ENCODE results near the gene C21orf58. TPM values are rescaled to one million over a fixed set of nuclear protein-coding genes. Genes with fewer than 3 reads are reported as not detected.

Gene C21orf58
- total RNA-seq, 1 experiment from 2014 or later = 10.8 TPM

DNA sequence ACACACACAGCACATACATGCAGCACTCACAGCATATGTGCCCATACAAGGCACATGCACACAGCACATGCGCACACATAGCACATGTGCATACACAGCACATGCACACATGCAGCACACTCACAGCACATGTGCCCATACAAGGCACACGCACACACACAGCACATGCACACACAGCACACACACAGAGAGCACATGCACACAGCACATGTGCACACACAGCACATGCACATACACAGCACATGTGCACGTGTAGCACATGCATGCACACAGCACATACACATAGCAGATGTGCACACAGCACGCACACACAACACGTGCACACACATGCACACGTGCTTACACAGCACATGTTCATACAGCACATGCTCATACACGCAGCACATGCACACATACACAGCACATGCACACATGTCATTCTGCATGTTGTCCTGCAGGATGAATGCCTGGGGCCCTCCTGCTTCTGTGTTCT lies 48.4 kb upstream of the C21orf58 start:
- no peak overlapping the region for H3K4me2 ChIP-seq (ENCODE audit: low read length)
- TF ChIP-seq POLR2AphosphoS5 (IDR thresholded peaks at IDR 0.05; ENCODE audit: low read depth, low read length) = no peak
- no peak for ATAC-seq
- H3K27ac ChIP-seq (ENCODE audit: low read depth, low read length) = no peak overlapping the region
- H3K9me2 ChIP-seq (ENCODE audit: insufficient read depth) = no peaks in the 10 kb centered on the region
- peaks cover 63% of the 10 kb centered on the region for H3K79me2 ChIP-seq (ENCODE audit: insufficient read depth, low read length)
- H4K20me1 ChIP-seq (ENCODE audit: insufficient read depth) = no peaks in the 10 kb centered on the region
- H3K9ac ChIP-seq (ENCODE audit: low read length) = no peak overlapping the region
- no peak overlapping the region for H2AFZ ChIP-seq (ENCODE audit: low read depth, low read length, poor library complexity, severe bottlenecking)
- no peaks in the 10 kb centered on the region for H3K4me1 ChIP-seq (ENCODE audit: control insufficient read depth in 1 of 2, insufficient read depth in 2 of 2, low read length in 2 of 2)
- no peak for DNase-seq (ENCODE audit: low read depth, low spot score)
- H3K27me3 ChIP-seq (ENCODE audit: insufficient read depth, low read length) = no peaks in the 10 kb centered on the region
- CTCF ChIA-PET = no interaction called here
- POLR2A ChIA-PET = no interaction called here
- H3K36me3 ChIP-seq (ENCODE audit: control insufficient read depth in 1 of 2, insufficient read depth in 2 of 2, low read length in 2 of 2) = peaks cover 0 to 6% of the 10 kb centered on the region in 2 experiments; a peak in 2 of 4 replicates
- H3K9me3 ChIP-seq (ENCODE audit: control insufficient read depth in 1 of 2, insufficient read depth in 1 of 2, low read depth in 1 of 2, low read length in 2 of 2) = no peaks in the 10 kb centered on the region
- intact Hi-C loops (cut with micrococcal nuclease) = no loop called here
- BruUV-seq (replicated peaks) = no TSS peak
- RAD21 ChIA-PET (ENCODE audit: low non-redundant PET in 1 of 2, low total read pairs in 2 of 2, uncharacterized antibody in 2 of 2, unreplicated experiment in 2 of 2) = no interaction called here
- H3K4me3 ChIP-seq (replicated peaks in 1 of 2; ENCODE audit: low read depth in 1 of 2, low read length in 2 of 2) = no peak overlapping the region

DNA sequence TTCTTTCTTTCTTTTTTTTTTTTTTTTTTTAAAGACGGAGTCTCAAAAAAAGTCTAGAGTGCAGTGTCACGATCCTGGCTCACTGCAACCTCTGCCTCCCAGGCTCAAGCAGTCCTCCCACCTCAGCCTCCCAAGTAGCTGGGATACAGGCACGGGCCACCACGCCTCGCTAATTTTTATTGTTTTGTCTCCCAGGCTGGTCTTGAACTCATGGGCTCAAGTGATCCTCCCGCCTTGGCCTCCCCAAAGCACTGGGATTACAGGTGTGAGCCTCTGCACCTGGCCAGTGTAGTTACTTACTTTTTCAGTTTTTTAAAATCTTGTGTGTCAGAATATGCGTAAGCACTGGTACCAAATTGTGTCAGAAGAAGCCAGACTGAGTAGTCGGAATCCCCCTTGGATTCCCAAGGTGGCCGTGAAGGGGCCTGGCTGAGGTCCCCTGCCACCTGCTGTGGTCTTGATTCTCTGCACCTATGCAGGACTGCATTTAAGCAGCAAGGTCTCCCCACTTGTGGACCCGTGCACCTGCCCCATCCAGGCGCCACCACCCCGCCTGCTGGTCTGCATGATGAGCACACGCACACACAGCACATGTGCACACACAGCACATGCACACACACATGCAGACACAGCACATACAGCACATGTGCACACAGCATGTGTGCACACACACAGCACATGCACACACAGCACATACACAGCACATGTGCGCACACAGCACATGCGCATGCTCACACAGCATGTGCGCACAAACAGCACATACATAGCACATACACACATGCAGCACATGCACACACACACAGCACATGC lies 47.7 kb upstream of the C21orf58 start:
- intact Hi-C loops (cut with micrococcal nuclease) = no loop called here
- H3K36me3 ChIP-seq (ENCODE audit: control insufficient read depth in 1 of 2, insufficient read depth in 2 of 2, low read length in 2 of 2) = peaks cover 0 to 10% of the 10 kb centered on the region in 2 experiments; a peak in 3 of 4 replicates
- ChIA-PET POLR2A (no interaction called here), CTCF (interaction anchor here (0.7 kb wide), 1 partner anchor 448 kb away, joined by 3 read pairs; no protein-coding TSS in a partner anchor), RAD21 (ENCODE audit: low non-redundant PET in 1 of 2, low total read pairs in 2 of 2, uncharacterized antibody in 2 of 2, unreplicated experiment in 2 of 2) (no interaction called here)
- no peak for TF ChIP-seq SIN3A (IDR thresholded peaks at IDR 0.05; ENCODE audit: low read depth)
- no peak for TF ChIP-seq CEBPB (IDR thresholded peaks at IDR 0.05; ENCODE audit: low read depth)
- no peak for TF ChIP-seq SP1 (IDR thresholded peaks at IDR 0.05; ENCODE audit: low read depth)
- TF ChIP-seq, protein P1, sequence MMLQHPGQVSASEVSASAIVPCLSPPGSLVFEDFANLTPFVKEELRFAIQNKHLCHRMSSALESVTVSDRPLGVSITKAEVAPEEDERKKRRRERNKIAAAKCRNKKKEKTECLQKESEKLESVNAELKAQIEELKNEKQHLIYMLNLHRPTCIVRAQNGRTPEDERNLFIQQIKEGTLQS (IDR thresholded peaks at IDR 0.05) = no peak
- no peak for TF ChIP-seq CBX3 (IDR thresholded peaks at IDR 0.05; ENCODE audit: low read depth)
- TF ChIP-seq ZFX (IDR thresholded peaks at IDR 0.05) = no peak
- TF ChIP-seq ELF1 (IDR thresholded peaks at IDR 0.05; ENCODE audit: borderline replicate concordance, low read depth) = no peak
- TF ChIP-seq YY1 (IDR thresholded peaks at IDR 0.05; ENCODE audit: extremely low read depth, insufficient replicate concordance, low read depth, low read length) = no peak
- no peak for TF ChIP-seq SRF (IDR thresholded peaks at IDR 0.05; ENCODE audit: low read depth)
- TF ChIP-seq JUND (IDR thresholded peaks at IDR 0.05) = no peak
- H3K79me2 ChIP-seq (ENCODE audit: insufficient read depth, low read length) = peaks cover 62% of the 10 kb centered on the region
- H3K9me2 ChIP-seq (ENCODE audit: insufficient read depth) = no peaks in the 10 kb centered on the region
- no peaks in the 10 kb centered on the region for H3K9me3 ChIP-seq (ENCODE audit: control insufficient read depth in 1 of 2, insufficient read depth in 1 of 2, low read depth in 1 of 2, low read length in 2 of 2)
- H3K27ac ChIP-seq (ENCODE audit: low read depth, low read length) = no peak overlapping the region
- H3K4me3 ChIP-seq (replicated peaks in 1 of 2; ENCODE audit: low read depth in 1 of 2, low read length in 2 of 2) = no peak overlapping the region
- no peaks in the 10 kb centered on the region for H3K4me1 ChIP-seq (ENCODE audit: control insufficient read depth in 1 of 2, insufficient read depth in 2 of 2, low read length in 2 of 2)
- no TSS peak for BruUV-seq (replicated peaks)
- H3K27me3 ChIP-seq (ENCODE audit: insufficient read depth, low read length) = no peaks in the 10 kb centered on the region
- no peak for ATAC-seq
- no peak overlapping the region for H2AFZ ChIP-seq (ENCODE audit: low read depth, low read length, poor library complexity, severe bottlenecking)
- no peaks in the 10 kb centered on the region; the same call in 1 of the 2 replicates for H4K20me1 ChIP-seq (ENCODE audit: insufficient read depth)
- no peak overlapping the region for H3K4me2 ChIP-seq (ENCODE audit: low read length)
- no peak for DNase-seq (ENCODE audit: low read depth, low spot score)
- H3K9ac ChIP-seq (ENCODE audit: low read length) = no peak overlapping the region
